ENCODE measurements around the gene CHST3.

CHST3 gene

DNA sequence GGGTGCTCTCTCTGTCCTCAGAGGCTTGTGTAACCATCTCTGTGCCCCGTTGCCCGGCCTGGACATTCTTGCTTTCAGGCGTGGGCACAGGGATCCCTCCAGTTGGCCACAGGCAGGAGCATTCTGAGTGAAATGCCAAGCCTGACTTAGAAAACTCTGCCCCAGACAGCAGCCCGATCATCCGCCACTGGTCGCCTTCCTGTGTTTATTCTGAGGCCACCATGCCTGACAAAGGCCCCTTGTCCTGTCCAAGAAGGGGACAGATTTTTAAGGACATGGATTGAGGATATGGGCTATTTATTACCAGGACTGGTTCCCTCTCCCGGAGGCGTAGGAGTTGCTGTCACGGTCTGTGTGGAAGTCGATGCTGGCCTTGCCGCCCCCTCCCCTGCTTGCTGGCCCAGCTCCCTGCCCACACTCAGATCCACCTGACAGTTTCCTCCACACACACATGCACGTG, 69.9 kb downstream of the CHST3 start:
- DNase-seq, result no peak

DNA sequence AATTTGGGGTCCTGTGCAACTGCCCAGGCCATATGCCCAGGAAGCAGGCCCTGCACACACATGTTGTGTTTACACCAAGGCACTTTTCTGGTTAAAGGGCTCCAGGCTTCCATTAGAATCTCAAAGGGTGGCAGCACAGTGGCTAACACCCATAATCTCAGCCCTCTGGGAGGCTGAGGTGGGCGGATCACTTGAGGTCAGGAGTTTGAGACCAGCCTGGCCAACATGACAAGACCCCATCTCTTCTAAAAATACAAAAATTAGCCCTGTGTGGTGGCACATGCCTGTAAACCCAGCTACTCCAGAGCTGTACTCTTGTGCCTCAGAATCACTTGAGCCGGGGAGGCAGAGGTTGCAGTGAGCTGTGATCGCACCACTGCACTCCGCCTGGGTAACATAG, 70.6 kb downstream of the CHST3 start:
- no peak for DNase-seq

DNA sequence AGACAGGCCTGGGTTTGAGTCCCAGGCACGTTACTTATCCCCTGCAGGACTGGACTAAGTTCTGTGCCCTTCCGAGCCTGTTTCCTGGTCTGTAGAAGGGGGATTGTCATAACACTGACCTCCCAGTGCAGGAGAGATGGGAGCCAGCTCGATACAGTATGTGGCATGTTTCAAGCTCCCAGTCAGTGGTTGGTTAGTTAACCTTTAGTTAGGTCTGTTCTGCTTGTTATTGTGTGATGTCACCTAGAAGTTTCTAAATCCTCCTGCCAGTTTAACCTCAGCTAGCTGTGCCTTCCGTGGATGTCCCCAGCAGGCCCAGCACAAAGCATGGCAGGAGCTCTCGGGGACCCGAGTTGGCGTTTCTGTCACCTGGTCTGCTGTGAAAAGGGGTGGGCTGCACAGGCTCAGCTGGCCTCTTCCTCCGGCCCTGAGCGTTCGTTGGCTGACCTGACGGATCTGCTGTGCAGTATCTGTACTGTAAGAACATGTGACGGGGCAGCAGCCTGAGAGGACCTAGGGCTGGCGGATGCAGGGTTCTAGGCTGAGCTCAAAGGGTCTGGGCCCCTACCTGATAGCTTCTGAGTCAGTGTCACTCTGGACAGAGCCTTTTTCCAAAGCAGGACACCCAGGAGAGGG, 71.2 kb downstream of the CHST3 start:
- no peak for DNase-seq

DNA sequence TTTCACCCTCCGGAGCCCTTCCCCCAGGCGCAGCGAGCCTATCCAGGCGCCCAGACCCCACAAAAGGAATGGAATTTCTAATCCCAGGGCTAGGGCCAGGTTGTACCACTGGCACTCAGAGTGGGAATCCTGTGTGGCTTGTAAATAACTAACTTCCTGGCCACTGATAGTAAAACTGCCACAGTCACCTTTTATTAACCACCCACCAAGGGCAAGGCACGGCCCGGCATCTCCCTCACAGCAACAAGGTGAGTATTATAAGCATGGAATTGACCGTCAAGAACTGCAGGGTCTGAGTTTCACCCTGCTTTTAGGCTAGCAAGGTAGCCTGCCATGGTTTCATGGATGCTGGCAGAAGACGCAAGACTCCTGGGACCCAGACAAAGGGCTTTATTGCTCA, 73.1 kb downstream of the CHST3 start:
- DNase-seq, result no peak

DNA sequence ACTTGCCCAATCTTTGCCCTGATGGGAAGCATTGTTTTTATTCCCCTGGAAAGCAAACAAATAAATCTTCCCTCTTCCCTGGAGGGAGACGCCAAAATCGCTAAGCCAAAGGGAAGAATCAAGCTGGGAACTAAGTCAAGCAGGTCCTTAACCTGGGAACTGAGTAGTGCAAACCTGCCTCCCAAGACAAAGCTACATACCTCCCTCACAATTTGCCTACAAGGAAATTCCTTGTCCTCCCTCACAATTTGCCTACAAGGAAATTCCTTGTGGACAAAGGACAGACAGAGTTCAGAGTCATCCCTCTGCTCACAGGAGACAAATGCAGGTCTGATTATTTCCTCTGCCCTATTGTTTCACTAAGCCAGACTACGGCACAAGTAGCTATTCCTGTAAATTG, 73.6 kb downstream of the CHST3 start:
- no peak for DNase-seq

DNA sequence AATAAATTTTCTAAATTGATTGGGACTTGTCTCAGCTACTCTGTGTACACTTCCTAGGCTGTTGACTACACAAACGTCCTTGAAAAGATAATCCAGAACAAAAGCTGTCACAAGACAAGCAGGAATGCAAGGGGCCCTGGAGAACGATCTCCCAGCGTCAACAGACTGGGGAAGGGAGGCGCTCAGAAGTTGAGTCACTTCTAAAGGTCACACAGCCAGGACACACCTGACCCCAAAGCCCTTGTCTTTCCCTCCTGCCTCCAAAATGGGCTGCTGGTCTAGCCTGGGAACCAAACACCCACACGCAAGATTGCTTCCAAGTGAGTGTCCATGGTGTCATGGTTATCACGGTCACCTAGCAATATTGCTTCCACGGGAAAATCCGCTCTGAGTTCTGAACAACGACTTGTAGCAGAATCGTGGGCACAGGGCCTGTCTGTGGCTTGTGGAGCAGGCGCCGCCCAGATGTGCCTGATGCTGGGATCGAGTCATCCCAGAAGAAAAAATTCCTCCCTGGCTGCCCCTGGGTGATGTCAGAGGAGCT, 74.3 kb downstream of the CHST3 start:
- no peak for DNase-seq

DNA sequence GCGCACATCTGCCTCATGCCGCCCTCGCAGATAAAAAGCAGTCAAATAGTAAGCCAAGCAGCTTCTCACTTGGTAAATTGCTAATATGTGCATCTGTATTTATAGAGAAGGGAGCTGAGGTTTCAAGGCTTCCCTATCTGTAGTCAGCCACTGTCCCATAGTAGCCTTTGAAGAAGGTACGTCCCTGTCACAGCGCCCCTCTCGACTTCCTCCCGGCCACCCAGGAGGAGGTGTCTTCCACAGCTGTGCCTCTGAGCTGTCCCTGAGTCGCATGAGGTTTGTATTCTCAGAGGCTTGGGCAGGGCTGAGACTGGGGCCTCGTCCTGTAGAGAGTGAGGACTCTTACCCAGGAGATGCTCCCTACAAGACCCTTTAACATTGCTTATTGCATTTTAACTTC, 75.2 kb downstream of the CHST3 start:
- DNase-seq, result no peak

DNA sequence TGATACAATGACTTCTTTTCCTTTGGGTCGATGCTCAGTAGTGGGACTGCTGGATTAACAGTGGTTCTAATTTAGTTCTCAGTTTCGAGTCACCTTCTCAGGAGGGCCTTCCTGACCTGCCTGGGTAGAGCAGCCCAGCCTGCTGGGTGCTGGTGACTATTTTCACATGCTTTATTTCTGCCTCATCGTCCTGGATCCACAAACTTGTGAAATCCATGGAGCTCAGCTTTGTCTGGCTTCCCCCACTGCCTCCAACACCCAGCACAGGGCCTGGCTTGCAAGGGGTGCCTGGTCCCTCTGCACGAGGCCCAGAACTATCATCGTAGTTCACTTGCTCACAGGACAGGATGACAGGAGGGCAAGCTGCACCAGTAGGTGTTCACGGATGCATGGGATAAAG, 77.3 kb downstream of the CHST3 start:
- DNase-seq, result no peak

DNA sequence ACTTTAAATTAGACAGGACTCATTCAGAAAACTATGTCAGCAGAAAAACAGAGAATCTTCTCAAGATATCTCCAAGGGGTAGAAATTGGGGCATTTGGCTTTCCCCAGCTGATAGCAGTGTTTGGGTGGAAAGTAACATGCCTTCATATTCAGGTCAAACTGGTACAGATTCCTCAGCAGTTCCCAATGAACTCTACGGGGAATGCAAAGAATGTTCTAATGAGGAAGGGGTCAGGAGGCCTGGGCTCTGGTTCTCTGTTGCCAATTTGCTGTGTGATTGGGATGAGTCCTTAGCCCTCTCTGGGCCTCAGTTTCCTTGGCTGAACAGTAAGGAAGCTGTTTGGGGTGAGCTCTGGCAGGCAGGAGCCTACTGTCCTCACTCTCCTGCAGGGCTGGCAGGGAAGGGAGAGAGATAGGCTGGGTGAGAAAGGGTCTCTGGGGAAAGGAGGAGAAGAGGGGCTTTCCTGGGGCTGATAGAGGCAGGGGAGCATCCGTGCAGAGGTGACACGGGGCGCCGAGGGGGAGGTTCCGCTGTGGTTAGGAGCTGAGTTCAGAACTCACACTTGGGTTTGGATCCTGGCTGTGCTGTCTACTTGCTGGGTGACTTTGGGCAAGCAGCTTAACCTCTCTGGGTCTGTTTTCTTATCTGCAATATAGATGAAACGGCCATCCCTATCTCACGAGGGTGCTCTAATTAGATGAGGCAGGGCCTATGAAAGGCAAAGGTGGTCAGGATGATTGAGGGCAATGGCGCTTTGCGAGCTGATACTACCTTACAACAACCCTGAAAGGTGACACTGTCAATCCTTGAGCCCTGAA, 79.0 kb downstream of the CHST3 start:
- no peak for DNase-seq

DNA sequence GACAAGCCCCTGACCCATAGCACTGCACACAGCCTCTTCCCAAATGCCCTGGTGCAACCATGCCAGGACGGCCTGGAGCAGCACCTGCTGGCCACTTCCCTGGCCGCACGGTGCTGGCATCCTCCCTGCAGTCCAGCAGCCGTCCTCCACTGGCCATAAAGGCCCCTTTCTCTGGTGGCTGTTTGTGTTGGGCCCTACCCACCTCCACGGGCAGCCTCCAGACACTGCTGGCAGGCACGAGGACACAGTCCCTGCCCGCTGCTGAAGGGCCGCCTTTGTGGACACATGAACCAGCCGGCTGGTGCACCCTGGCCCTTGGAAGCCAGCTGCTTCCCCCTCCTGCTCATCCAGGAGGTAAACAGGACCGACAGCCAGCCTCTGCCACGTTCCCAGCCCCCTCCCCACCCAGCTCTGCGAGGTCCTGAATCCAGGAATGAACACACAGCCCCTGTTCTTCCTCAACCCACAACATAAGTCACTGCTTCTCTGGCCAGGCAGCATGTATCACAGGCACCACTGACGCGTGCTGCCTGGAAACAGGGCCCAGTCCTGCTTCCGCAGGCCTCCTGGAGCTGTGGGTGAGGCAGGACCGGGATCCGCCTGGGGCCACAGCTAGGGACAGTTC, 80.3 kb downstream of the CHST3 start:
- no peak for DNase-seq

DNA sequence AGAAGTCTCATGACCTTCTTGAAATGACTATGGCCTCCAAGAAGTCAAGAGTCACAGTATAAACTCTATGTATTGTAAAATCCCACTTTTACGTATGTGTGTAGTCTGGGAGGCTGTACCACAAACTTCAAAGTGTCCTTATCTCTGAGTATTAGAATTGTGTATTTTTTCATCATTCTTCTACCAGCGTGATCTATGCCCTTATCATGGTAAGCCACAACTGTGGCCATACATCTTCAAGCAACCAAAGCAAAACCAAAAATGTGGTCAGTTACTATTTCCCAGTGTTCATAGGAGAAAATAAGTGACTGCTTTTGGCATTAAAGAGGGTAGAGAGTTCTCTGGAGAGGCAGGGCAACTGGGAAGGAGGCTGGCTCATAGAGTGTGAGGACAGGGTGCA, 81.4 kb downstream of the CHST3 start:
- no peak for DNase-seq

DNA sequence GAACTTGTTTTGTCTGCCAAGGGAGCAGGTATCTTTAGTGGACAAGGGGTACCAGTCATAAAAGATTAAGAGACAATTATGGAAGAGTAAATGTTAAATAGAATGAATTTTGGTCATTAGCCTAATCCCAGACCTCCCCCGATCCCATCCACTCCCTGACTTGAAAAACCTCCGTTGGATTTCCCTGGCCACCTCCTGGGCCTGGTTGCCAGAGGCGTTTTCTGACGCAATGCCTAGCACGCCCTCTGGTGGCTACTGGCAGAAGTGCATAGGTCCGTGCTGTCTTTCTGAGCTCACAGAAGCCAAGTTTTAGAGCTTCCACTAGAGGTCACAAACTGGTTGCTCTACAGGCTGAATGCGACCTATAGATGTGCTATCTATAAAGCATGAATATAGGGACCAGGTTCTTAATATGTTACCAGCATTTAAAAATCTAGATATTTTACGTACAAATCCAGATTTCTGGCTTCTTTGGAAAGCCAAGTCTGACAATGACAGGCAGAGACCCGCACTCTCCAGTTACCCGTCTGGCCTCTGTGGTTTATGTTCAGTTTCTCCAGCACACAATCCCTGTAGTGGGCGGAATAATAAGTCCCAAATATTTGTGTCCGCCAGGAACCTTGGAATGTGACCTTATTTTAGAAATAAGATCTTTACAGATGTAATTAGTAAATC, 84.4 kb downstream of the CHST3 start:
- peak; percentile 86 to 87 for DNase-seq

DNA sequence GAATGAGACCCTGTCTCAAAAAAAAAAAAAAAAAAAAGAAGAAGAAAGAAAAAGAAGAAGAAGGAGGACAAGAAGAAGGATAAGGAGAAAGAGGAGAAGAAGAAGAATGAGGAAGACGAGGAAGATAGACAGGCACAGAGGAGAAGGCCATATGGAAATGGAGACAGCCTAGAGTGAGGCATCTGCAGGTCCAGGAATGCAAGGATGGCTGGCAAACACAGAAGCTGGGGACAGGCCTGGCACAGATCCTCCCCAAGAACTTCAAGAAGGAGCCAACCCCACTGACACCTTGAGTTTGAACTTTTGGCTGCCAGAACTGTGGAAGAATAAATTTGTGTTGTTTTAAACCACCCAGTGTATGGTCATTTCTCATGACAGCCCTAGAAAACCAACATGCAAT, 85.3 kb downstream of the CHST3 start:
- no peak for DNase-seq

DNA sequence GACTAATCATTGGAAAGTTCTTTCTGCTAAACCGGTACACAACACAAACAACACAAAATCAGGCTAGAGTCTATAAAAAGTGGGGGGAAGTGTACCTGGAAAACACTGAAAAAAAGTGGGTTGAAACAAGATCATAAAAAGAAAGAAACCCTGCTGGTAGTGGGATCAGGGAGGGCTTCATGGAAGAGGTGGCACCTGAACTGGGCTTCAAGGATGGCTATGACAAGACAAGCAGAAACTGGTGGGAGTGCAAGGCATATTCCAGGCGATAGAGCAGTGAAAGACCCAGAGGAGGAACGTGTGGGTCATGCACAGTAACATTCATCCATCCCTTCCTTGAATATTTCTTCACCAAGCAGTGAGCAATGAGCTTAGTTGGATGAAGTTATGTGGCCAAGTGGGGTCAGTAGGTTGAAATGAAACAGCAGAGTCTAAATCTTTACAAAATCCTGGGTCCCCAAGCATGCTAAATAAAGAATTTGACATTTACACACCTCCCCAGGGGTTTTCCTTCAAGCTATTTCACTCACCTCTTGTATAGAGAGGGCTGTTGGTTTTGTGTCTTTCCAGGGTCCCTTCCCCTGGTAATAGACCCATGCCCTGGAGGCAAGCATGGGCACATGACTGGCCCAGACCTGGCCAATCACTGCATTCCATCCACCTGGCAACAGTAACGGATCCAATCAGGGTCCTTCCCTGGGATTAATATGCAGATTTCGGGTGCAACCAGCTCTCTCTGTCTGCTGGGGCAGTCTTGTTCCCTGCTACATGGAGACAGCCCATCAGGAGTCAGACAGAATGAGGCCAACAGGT, 86.0 kb downstream of the CHST3 start:
- no peak for DNase-seq

DNA sequence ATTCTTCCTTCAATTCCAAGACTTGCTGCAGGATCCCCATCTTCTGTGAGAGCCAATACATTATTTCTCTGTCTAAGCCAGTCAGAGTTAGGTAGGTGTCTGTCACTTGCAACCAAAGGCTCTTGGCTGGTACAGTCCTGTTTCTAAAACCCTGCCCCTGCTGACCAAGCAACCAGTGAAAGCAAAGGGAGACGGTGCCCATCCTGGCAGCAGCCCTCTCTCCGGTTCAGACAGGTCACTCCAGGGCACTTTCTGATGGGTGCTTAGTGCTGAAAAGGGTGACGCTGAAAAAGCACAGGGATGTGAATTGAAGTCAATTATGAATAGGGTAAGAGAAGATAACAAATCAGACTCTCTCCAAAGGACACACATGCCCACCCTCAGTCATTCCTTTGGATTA, 86.7 kb downstream of the CHST3 start:
- DNase-seq, result no peak

DNA sequence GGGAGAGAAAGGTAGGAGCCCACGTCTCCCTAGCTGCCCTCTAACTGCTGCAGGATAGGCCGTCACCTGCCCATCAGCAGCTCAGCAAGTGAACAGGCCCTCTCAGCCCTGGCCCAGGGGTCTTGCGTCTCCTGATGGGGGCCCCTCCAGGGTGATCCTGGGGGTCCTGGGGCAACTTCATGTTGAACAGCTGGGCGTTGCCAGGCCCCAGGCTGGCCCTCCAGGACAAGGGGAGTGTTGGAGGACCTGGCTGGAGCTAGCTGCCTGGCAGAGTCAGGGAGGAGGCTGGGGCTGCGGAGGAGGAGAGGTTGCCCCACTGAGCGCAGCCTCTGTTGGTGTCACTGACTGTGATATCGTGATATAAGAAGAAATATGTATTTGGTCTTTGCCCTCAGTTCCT, 89.5 kb downstream of the CHST3 start:
- DNase-seq, result no peak

DNA sequence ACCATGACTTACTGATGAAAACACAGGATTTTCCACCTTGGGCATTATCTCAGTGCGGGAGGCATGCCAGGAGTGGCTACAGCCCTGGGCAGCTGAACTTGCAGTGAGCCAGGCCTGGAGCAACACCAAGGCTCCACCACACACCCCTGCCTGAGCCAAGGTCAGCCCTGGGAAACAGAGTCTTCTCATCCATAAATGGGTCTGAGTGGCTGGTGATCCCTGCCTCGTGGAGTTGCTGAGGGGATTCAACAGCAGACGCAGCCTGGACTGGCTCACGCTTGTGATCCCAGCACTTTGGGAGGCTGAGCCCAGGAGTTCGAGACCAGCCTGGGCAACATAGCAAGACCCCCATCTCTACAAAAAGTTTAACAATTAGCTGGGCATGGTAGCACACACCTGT, 91.9 kb downstream of the CHST3 start:
- no peak for DNase-seq

DNA sequence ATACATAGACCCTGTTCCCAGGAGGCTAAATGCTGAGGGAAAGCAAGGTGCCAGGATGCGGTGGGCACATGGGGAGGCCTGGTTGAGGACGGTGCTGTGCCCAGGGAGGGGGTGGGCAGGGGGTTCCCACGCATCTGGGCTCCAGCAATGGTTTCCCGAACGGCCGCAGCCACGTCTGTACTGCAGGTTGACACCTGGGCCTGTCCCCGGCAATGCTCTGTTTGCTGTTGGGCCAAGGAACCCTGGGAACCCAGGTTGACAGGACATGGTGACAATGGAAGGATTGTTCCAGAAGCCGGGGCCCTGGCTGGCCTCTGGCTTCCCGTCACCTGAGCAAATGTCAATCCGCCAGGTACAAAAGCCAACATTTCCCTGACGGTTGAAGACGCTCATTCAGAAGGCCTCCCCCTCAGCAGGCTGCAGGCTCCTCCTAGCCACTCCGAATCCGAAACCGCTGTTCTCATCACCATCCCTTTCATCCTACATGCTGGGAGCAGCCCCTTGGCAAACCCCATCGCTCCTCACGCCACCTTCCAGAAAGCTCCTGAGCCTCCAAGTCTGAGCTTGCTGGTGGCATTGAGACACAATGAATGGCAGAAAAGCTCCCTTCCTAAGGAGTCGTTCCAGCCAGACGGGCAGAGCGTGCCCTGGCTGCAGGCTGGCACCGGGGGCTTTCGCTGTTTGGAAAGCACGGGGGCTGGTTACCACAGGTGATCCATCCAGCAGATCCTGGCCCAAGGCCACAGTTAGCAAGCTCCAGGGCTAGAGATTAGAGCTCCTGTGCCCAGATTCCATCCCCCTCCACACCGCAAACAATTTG, 92.9 kb downstream of the CHST3 start:
- no peak for DNase-seq

DNA sequence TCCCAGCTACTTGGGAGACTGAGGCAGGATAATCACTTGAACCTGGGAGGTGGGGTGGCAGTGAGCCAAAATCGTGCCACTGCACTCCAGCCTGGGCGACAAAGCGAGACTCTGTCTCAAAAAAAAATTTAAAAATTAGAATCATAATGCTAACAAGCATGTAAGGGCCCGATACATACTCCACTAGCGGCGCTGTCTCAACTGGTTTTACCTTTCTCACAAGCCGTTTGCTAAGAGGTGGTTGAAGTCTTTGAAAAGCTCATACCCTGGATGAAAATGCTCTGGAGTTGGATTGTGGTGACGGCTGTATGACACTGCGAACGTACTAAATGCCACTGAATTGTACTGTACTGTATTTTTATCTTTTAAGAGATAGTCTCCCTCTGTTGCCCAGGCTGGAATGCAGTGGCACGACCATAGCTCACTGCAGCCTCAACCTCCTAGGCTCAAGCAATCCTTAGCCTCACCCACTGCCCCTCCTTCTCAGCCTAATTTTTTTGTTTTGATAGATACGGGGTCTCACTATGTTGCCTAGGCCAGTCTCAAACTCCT, 94.2 kb downstream of the CHST3 start:
- DNase-seq, result no peak

DNA sequence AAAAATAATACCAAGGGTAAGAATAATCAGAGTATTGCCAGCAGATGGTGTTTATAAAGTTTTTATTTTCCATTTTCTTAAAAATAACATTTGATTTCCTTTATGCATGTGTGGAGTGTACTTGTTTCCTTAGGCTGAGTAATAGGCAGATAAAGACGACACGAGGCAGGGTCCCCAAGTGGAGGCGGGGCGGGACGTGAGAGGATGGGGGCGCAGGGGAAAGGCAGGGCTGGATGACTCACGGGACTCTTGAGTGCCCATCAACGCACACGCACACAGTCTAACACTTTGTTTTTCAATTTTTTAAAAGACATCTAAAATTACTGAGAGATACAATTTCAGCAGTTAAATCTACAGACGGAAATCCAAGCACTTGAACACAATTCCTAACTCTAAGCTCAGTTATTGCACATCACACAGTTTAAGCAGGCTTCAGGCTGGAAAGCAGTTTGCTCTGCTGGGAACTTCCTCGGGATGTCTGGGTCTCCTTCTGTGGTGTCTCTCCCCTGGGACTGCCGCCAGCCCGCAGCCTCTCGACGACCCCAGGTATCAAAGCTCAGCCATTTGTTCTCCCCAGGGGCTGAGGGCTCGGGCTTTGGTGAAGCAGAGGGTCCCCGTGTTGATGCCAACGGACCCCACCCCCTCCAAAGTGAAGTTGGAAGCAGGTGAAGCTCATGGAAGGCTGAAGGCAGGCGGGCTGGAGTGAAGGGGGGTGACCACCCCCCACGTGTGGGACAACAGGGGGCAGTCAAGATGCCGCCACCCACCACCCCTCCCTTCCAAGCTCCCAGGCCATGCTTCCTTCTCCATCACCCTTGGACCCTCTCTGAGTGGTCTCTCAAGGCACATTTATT, 95.0 kb downstream of the CHST3 start:
- DNase-seq, result no peak

Measured in AML-193 (cell line).